ENCODE results near the gene ATP2B1.
"Not testable (repeated sequence)": the region's sequence is repeated elsewhere in the genome, so short reads cannot be mapped to it uniquely, and the experiment has no call there.

The ATP2B1 gene

GRCh38 chr12:89708565-89709156, at the start of gene ATP2B1:
Gene ATP2B1 (minus strand): TSS chr12:89708838. CDS start chr12:89655886, 52,952 bp downstream.
- peak; percentile 49 for DNase-seq (ENCODE audit: low read depth)

GRCh38 chr12:89757987-89758386, 49.3 kb upstream of the ATP2B1 start:
- not testable (repeated sequence) for DNase-seq (ENCODE audit: low read depth)

DNA sequence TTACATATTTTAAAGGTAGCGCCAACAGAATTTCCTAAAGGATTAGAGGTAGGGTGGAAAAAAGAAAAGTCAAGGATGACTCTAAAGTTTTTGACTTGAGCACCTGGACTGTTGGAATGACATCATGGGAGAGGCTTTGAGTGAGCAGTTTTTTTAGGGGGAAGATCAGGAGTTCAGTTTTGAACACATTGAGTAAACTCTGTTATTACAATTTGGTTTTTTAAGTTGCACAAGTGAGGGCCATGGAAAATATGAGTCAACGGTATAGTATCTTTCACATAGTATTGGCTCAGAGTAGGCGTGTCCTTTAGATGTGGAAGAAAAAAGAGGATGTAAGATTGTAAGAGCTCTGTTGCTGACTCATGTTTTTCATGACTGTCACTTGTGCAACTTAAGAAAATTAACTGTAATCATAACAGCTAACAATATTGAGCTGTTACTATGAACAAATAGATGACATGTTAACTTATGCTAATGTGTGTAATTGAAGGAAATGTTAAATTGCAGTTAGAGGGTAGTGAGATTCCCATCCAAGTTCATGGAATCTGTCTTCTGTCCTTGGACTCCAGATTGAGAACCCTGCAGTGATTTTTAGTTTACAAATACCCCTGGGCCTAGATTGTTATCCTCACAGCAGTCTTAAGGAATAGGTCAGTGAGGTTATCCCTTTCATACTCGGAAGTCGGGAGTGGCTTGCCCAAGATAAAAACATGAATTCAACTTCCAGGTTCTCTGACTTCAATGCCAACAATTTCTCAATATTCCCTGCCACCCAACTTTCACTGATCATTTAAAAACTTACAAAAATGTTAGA, 48.2 kb upstream of the ATP2B1 start:
- DNase-seq (ENCODE audit: low read depth) = peak; percentile 99

GRCh38 chr12:89756194-89756584, 47.6 kb upstream of the ATP2B1 start:
- no peak for DNase-seq (ENCODE audit: low read depth)

GRCh38 chr12:89753997-89754396, 45.4 kb upstream of the ATP2B1 start:
- no peak for DNase-seq (ENCODE audit: low read depth)

DNA sequence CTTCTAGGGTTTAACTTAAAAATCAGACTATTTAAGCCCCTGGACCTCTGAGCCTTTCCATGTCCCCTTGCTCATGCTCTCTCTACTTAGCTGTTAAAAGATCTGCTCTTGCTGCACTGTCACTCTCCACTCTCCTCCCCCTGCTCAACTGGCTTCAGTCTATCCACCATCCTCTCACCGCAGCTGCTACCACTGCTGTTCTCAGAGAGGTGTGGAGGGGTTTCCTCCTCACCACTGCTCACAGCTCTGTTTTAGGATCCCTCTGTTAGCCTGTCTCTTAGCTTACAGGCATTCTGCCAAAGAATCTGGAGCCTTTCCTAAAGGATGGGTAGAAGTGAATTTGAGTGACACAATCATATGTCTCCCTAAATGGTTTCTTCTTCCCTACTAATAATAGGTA, 43.7 kb upstream of the ATP2B1 start:
- no peak for DNase-seq (ENCODE audit: low read depth)

DNA sequence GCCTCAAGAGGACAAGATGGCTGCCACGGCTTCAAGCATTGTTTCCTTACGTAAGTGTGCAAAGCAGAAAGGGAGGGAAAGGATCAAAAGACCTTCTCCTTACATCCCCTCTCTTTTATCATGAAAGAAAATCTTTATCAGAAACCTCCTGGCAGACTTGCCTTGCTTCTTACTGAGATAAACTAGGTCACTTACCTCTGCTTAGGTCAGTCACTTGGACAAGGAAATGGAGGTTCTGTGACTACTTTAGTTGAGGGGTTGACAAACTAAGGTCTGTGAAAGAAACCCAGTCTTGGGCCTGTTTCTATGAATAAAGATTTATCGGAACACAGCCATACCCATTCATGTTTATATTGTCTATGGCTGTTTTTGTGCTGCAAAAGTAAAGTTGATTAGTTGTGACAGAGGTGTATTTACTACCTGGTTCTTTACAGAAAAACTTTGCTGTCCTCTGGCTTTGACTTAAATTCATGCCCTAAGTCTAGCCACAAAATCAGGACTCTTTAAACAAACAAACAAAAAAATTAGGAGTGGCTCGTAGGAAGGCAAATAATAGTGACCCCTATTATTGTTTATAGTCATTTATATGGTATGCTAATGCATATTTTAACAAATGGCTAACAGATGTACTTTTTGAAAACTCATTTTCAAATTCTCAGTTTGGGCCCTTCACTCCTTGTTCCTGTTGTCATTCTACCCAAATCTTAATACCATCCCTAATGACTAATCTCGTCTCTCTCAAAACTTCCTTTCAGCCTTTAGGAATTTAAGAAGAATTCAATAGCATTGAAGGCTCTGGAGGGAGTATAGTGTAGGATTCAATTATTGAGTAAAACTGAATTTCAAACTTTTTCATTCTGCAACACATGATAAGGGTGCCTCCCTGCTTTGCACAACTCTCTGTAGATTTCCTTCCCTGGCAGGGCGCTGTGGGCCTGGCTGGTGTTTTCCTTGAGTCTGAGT, 42.0 kb upstream of the ATP2B1 start:
- DNase-seq (ENCODE audit: low read depth) = peak; percentile 84

- no peak for DNase-seq (ENCODE audit: low read depth)
Observed at GRCh38 chr12:89748791-89749190, 40.2 kb upstream of the ATP2B1 start.

DNA sequence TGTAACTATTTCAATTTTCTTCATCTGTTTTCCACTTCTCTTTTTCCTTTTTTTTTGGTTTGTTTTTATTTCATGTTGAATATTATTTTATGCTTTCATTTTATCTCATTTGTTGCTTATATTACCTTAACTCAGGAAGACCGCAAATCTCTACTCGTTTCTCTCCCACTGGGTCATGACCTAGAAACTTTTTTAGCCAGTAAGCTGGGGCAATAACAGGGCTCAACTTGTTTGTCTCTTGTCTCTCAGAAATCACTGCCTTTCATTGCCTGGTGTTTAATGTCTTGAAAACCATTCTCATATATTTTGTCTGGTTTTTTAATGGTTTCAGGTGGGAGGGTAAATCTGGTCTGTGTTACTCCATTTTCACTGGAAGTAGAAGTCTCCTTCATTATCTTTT, 36.6 kb upstream of the ATP2B1 start:
- no peak for DNase-seq (ENCODE audit: low read depth)

GRCh38 chr12:89742337-89743022, 33.8 kb upstream of the ATP2B1 start:
- DNase-seq (ENCODE audit: low read depth) = no peak

DNA sequence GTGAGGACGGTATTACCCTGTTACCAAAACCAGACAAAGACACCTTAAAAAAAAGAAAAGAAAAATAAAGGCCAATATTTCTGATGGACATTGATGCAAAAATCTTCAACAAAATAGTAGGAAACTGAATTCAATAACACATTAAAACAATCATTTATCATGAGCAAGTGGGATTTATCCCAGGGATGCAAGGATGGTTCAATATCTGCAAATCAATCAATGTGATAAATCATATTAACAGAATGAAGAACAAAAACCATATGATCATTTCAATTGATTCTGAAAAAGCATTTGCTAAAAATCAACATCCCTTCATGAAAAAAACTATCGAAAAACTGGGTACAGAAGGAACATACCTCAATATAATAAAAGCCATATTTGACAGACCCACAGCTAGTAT, 32.3 kb upstream of the ATP2B1 start:
- DNase-seq (ENCODE audit: low read depth) = no peak

GRCh38 chr12:89736995-89737394, 28.4 kb upstream of the ATP2B1 start:
- no peak for DNase-seq (ENCODE audit: low read depth)

DNA sequence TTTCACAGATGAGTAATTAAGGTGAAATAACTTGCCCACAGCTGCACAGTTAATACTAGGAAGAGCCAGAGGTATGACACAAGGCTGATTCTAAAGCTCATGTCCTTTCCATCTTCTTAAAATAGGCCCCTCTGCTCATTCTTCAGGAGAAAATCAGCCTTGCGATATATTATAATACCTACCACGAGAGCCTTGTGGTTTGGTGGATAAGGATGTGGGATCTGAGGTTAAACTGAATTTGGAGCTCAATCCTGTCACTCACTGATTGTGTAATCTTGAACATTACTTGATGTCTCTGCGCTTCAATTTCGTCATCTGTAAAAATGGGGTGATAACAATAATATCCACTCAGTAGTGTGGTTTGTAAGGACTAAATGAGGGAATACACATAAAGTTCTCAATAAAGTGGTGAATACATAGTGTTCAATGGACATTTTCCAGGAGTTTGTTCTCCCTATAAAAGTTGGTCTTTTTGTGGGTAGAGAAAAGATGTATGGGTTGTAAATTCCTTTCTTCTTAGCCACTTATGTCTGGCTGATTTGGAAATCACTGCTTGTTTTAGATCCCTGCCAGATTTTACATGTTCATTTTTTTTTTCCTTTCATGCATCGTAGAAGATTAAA, 25.1 kb upstream of the ATP2B1 start:
- peak; percentile 98 for DNase-seq (ENCODE audit: low read depth)

DNA sequence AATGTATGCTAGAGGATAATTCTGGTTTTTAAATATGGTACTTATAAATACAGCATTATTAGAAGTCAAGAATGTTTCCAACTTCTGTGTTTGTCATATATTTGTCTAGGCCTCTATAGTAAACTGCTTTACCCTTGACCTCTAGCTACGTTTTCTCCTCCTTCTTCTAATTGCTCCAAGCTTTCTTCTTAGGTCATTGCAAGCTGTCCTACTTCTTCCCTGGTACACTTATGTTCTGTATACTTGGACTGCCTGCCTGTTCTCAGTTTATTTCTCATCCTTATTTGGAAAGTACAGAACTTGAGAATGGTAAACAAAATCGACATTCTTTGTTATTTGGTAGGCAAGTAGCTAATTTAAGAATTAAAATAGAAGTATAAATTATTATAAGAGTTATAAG, 23.9 kb upstream of the ATP2B1 start:
- no peak for DNase-seq (ENCODE audit: low read depth)

- peak; percentile 60 for DNase-seq (ENCODE audit: low read depth)
Observed at GRCh38 chr12:89731614-89732013, 23.0 kb upstream of the ATP2B1 start.

DNA sequence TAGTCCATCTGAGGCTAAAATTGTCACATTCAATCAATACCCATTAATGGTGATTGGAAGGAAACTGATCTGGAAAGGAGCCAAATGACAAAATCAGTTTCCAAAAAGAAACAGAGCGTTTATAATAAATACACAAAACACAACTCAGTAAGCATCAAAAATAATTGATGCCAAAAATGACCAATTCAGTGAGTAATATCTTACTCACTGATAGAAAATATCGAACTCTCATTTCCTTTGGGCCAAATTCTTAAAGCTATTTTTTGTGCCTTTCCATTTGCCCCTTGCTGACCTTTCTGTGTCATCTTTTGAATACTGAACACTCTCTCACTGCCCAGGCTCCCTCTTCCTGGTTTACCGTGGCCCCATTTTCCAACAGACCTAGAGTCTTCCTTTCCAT, 22.5 kb upstream of the ATP2B1 start:
- DNase-seq (ENCODE audit: low read depth) = peak; percentile 77

- DNase-seq (ENCODE audit: low read depth) = no peak
Observed at GRCh38 chr12:89729946-89730459, 21.4 kb upstream of the ATP2B1 start.

- DNase-seq (ENCODE audit: low read depth) = no peak
Observed at GRCh38 chr12:89723276-89723675, 14.6 kb upstream of the ATP2B1 start.

DNA sequence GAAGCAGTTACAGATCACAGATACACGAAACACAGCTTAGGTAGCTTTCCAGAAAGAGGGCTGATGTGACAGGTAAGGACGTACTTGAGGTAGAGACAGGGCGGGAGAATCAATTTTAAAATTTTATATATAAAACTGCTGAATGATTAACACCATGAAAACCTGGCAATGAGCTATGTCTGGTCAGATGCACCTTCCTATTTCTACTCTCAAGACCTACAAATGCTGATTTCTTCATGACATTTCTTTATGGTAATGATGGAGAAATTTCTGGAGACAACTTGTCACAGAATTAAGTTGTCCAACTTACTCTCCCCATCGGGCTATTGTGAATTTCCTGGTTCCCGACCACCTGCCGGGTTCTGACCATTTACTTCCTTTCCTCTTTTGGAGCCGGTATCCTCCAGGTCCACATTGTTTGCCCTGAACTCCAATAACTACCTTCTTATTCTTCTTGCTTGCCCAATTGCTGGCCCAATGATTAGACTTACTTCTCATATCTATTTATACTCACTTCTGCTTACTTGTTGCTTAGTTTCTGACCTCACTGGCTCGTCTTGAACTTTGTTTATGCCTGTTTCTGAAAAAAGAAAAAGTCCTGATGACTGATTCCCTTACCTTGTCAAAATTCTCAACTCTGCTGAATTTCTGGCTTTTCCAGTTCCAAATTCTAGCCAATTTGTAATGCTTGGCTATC, 12.8 kb upstream of the ATP2B1 start:
- no peak for DNase-seq (ENCODE audit: low read depth)

- DNase-seq (ENCODE audit: low read depth) = no peak
Observed at GRCh38 chr12:89717759-89718523, 9.3 kb upstream of the ATP2B1 start.

All from HS-5 (cell line).